HepG2 (cell line): Measurements from ENCODE around the gene METAP1D. TPM values are rescaled to one million over a fixed set of nuclear protein-coding genes. Genes with fewer than 3 reads are reported as not detected.

Source experiments
- NFE2L1 ChIP-seq: sonication (generic); formaldehyde crosslinking; IDR thresholded peaks from 2 replicates; pipeline ENCODE4 v1.4.0; 2020; ENCODE audit warnings: missing genetic modification reagents, mild to moderate bottlenecking, borderline replicate concordance
- SALL1 ChIP-seq: sonication (generic); formaldehyde crosslinking; IDR thresholded peaks from 2 replicates; pipeline ENCODE4 v1.8.0; 2022; ENCODE audit warnings: mild to moderate bottlenecking, missing genetic modification reagents
- SAP130 ChIP-seq: IDR thresholded peaks from 2 replicates; pipeline ENCODE4 v1.6.1; 2016; ENCODE audit warnings: low read depth
- SKI ChIP-seq: fragments of 450-650 bp; IDR thresholded peaks from one replicate; pipeline ENCODE4 v1.6.1; 2018; ENCODE audit warnings: mild to moderate bottlenecking; ENCODE audit not compliant: partially characterized antibody
- SOX13 ChIP-seq, 3 experiments: fragments of 450-650 bp in 1 of 3; sonication (generic) in 1 of 3; formaldehyde crosslinking in 1 of 3; IDR thresholded peaks in 2 of 3; conservative IDR thresholded peaks in 1 of 3; 2 replicates each; pipeline versions ENCODE4 v1.5.0 to v1.6.1; 2016 to 2020; ENCODE audit warnings: antibody characterized with exemption in 1 of 3, mild to moderate bottlenecking in 1 of 3, missing compliant biosample characterization in 1 of 3, missing genetic modification reagents in 1 of 3, moderate library complexity in 1 of 3
- TBX3 ChIP-seq: fragments of 450-650 bp; IDR thresholded peaks from 2 replicates; pipeline ENCODE4 v1.6.1; 2017; ENCODE audit warnings: antibody characterized with exemption, mild to moderate bottlenecking, inconsistent platforms, borderline replicate concordance
- ZBTB42 ChIP-seq: sonication (generic); formaldehyde crosslinking; IDR thresholded peaks from 2 replicates; pipeline ENCODE4 v1.5.0; 2020; ENCODE audit warnings: mild to moderate bottlenecking, missing genetic modification reagents
- ZNF263 ChIP-seq: sonication (generic); formaldehyde crosslinking; IDR thresholded peaks from 2 replicates; pipeline ENCODE4 v1.4.0; 2020; ENCODE audit warnings: missing genetic modification reagents
- ZNF746 ChIP-seq: sonication (generic); formaldehyde crosslinking; IDR thresholded peaks from 2 replicates; pipeline ENCODE4 v1.8.0; 2022; ENCODE audit warnings: mild to moderate bottlenecking, missing genetic modification reagents
- ZNF782 ChIP-seq: sonication (generic); formaldehyde crosslinking; IDR thresholded peaks from 2 replicates; pipeline ENCODE4 v1.4.0; 2020; ENCODE audit warnings: missing genetic modification reagents, mild to moderate bottlenecking, borderline replicate concordance
- ZNF891 ChIP-seq: sonication (generic); formaldehyde crosslinking; IDR thresholded peaks from 2 replicates; pipeline ENCODE4 v1.5.0; 2020; ENCODE audit warnings: mild to moderate bottlenecking, missing genetic modification reagents
- polyA plus RNA-seq, 8 experiments: library from polyadenylated mRNA; depleted of rRNA in 3 of 8; stranded (reverse) in 7 of 8; unstranded in 1 of 8; fragments of >200 nt; fragmentation: Illumina TruSeq in 4 of 8; extraction: Trizol in 4 of 8; gene quantifications; 2 replicates each; pipeline versions ENCODE4 v1.2.1 to v1.2.3, GENCODE V29; 2011 to 2016; ENCODE audit warnings: low read depth in 4 of 8, missing spikeins in 1 of 8, mixed read lengths in 1 of 8; ENCODE audit not compliant: insufficient read depth in 1 of 8
- total RNA-seq, 5 experiments: library from RNA; depleted of rRNA; stranded (reverse); fragments of >200 nt; fragmentation: Illumina TruSeq; extraction: Trizol; gene quantifications; 2 replicates each; pipeline ENCODE4 v1.2.3, GENCODE V29; 2016; ENCODE audit warnings: low read depth in 1 of 5
- TF ChIP-seq, protein P1 (sequence below): sonication (generic); formaldehyde crosslinking; IDR thresholded peaks from 2 replicates; pipeline ENCODE4 v1.8.1; 2023; ENCODE audit warnings: mild to moderate bottlenecking, missing genetic modification reagents, borderline replicate concordance
- TF ChIP-seq, protein P2 (sequence below): sonication (generic); formaldehyde crosslinking; IDR thresholded peaks from 2 replicates; pipeline ENCODE4 v1.4.0; 2020; ENCODE audit warnings: missing genetic modification reagents
- TF ChIP-seq, protein P3 (sequence below), 2 experiments: IDR thresholded peaks; 2 replicates each; pipeline ENCODE4 v1.6.1; 2011 to 2012; ENCODE audit warnings: low read length in 2 of 2, borderline replicate concordance in 1 of 2, low read depth in 1 of 2, mild to moderate bottlenecking in 1 of 2, moderate library complexity in 1 of 2
- TF ChIP-seq, protein P4 (sequence below): sonication (generic); formaldehyde crosslinking; IDR thresholded peaks from 2 replicates; pipeline ENCODE4 v1.8.0; 2022; ENCODE audit warnings: missing genetic modification reagents, low read depth, mild to moderate bottlenecking, borderline replicate concordance
- TF ChIP-seq, protein P5 (sequence below): sonication (generic); formaldehyde crosslinking; conservative IDR thresholded peaks from 2 replicates; pipeline ENCODE4 v1.4.0; 2020; ENCODE audit warnings: missing genetic modification reagents

METAP1D gene
- total and polyA plus RNA-seq, 2 of the 13 experiments (the other 11 are each of a cell fraction or from before 2014, with no cell fraction given), result 14.7 to 21.6 TPM

DNA sequence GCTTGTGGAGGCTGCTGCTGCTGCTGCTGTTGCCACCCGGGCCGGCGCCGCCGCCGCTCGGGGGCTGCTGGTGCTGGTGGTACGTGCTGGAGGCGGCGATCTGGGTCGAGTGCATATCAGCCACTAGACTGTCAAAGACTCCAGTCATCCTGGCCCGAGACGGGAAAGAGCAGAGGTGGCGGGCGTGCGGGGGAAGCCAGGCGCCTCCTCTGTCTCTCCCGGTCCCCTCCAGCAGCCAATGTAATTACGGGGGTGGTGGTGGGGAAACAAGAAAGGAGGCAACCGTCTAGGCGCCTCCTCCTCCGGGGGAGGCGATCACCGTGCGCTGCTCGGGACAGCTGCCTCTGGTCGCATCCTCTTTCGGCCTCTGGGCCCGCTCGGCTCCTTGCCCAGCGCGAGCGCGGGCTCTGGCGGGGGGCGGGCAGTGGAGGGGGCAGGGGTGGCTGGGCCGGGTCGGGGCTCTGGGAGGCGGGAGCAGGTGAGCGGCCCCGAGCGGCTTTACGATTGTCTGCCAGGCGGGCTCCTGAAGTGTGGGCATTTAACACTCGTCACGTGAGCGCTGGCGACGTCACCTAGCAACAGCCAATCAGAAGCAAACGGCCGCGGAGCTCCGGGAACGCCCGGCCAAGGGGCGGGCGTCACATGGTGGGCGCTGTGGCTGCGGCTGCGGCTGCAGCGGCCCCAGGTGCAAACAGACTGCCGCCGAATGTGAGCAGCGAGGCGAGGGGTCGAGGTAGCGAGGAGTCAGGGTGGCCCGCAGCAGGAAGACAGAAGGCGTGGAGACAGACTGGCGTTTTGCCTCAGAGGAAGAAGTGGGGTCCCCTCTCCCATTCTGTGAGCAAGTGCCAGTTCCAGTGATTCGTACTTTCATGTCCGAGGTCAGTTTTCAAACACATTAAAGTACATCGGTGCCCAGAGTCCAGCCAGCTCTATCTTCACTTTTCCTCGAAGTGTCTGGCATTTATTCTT lies 102.9 kb downstream of the METAP1D start, which contains the start of gene DLX2 (continued):
- TF ChIP-seq, protein P1, sequence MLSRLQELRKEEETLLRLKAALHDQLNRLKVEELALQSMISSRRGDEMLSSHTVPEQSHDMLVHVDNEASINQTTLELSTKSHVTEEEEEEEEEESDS (CRISPR knock-in tag), result no peak
- TF ChIP-seq SAP130 (CRISPR knock-in tag) (peak; percentile 81), NFE2L1 (CRISPR knock-in tag) (no peak), ZNF263 (CRISPR knock-in tag) (peak; percentile 75), SOX13 (IDR thresholded peaks at IDR 0.05) (no peak), SOX13 (CRISPR knock-in tag; conservative IDR thresholded peaks at IDR 0.05 in 1 of 2, IDR thresholded peaks at IDR 0.05 in 1 of 2) (0 out of 4 replicates have a peak, but pooled peaks of 1 of the 2 experiments have one; percentile 25), ZNF746 (CRISPR knock-in tag) (no peak), ZBTB42 (no peak), ZNF891 (CRISPR knock-in tag) (peak; percentile 84), ZNF782 (CRISPR knock-in tag) (peak; percentile 47; the same call in 1 of the 2 replicates), TBX3 (peak; percentile 49; the same call in 1 of the 2 replicates), SKI (no peak), SALL1 (CRISPR knock-in tag) (peak; percentile 91)
- TF ChIP-seq, protein P2, sequence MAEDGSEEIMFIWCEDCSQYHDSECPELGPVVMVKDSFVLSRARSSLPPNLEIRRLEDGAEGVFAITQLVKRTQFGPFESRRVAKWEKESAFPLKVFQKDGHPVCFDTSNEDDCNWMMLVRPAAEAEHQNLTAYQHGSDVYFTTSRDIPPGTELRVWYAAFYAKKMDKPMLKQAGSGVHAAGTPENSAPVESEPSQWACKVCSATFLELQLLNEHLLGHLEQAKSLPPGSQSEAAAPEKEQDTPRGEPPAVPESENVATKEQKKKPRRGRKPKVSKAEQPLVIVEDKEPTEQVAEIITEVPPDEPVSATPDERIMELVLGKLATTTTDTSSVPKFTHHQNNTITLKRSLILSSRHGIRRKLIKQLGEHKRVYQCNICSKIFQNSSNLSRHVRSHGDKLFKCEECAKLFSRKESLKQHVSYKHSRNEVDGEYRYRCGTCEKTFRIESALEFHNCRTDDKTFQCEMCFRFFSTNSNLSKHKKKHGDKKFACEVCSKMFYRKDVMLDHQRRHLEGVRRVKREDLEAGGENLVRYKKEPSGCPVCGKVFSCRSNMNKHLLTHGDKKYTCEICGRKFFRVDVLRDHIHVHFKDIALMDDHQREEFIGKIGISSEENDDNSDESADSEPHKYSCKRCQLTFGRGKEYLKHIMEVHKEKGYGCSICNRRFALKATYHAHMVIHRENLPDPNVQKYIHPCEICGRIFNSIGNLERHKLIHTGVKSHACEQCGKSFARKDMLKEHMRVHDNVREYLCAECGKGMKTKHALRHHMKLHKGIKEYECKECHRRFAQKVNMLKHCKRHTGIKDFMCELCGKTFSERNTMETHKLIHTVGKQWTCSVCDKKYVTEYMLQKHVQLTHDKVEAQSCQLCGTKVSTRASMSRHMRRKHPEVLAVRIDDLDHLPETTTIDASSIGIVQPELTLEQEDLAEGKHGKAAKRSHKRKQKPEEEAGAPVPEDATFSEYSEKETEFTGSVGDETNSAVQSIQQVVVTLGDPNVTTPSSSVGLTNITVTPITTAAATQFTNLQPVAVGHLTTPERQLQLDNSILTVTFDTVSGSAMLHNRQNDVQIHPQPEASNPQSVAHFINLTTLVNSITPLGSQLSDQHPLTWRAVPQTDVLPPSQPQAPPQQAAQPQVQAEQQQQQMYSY, result peak; percentile 79
- TF ChIP-seq, protein P3, sequence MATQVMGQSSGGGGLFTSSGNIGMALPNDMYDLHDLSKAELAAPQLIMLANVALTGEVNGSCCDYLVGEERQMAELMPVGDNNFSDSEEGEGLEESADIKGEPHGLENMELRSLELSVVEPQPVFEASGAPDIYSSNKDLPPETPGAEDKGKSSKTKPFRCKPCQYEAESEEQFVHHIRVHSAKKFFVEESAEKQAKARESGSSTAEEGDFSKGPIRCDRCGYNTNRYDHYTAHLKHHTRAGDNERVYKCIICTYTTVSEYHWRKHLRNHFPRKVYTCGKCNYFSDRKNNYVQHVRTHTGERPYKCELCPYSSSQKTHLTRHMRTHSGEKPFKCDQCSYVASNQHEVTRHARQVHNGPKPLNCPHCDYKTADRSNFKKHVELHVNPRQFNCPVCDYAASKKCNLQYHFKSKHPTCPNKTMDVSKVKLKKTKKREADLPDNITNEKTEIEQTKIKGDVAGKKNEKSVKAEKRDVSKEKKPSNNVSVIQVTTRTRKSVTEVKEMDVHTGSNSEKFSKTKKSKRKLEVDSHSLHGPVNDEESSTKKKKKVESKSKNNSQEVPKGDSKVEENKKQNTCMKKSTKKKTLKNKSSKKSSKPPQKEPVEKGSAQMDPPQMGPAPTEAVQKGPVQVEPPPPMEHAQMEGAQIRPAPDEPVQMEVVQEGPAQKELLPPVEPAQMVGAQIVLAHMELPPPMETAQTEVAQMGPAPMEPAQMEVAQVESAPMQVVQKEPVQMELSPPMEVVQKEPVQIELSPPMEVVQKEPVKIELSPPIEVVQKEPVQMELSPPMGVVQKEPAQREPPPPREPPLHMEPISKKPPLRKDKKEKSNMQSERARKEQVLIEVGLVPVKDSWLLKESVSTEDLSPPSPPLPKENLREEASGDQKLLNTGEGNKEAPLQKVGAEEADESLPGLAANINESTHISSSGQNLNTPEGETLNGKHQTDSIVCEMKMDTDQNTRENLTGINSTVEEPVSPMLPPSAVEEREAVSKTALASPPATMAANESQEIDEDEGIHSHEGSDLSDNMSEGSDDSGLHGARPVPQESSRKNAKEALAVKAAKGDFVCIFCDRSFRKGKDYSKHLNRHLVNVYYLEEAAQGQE (IDR thresholded peaks at IDR 0.05; ENCODE audit: borderline replicate concordance in 1 of 2, low read depth in 1 of 2, low read length in 2 of 2), result no peak
- TF ChIP-seq, protein P4, sequence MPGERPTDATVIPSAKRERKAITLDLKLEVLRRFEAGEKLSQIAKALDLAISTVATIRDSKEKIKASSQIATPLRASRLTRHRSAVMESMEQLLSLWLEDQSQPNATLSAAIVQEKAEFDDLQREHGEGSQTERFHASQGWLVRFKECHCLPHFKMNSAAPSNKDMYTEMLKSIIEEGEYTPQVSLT (CRISPR knock-in tag), result no peak
- TF ChIP-seq, protein P5, sequence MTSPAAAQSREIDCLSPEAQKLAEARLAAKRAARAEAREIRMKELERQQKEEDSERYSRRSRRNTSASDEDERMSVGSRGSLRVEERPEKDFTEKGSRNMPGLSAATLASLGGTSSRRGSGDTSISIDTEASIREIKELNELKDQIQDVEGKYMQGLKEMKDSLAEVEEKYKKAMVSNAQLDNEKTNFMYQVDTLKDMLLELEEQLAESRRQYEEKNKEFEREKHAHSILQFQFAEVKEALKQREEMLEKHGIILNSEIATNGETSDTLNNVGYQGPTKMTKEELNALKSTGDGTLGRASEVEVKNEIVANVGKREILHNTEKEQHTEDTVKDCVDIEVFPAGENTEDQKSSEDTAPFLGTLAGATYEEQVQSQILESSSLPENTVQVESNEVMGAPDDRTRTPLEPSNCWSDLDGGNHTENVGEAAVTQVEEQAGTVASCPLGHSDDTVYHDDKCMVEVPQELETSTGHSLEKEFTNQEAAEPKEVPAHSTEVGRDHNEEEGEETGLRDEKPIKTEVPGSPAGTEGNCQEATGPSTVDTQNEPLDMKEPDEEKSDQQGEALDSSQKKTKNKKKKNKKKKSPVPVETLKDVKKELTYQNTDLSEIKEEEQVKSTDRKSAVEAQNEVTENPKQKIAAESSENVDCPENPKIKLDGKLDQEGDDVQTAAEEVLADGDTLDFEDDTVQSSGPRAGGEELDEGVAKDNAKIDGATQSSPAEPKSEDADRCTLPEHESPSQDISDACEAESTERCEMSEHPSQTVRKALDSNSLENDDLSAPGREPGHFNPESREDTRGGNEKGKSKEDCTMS (CRISPR knock-in tag), result no peak
